K562 (cell line): ENCODE data around the gene UGT1A3.
"Not testable (repeated sequence)": the region's sequence is repeated elsewhere in the genome, so short reads cannot be mapped to it uniquely, and the experiment has no call there.

Source experiments
- CCAR2 ChIP-seq: fragments of 200-400 bp; formaldehyde crosslinking; IDR thresholded peaks from 2 replicates; pipeline ENCODE4 v1.6.1; 2017; ENCODE audit warnings: mild to moderate bottlenecking, low read depth, low read length
- GATA2 ChIP-seq: sonication (generic); formaldehyde crosslinking; IDR thresholded peaks from 2 replicates; pipeline ENCODE4 v1.4.0; 2020; ENCODE audit warnings: mild to moderate bottlenecking, missing genetic modification reagents
- NCOA6 ChIP-seq: fragments of 450-650 bp; IDR thresholded peaks from 2 replicates; pipeline ENCODE4 v1.6.1; 2017; ENCODE audit warnings: mild to moderate bottlenecking
- ZSCAN29 ChIP-seq: fragments of 450-650 bp; IDR thresholded peaks from 2 replicates; pipeline ENCODE4 v1.6.1; 2017
- TF ChIP-seq, protein P1 (sequence below), 3 experiments: IDR thresholded peaks in 2 of 3; conservative IDR thresholded peaks in 1 of 3; 2 replicates each; pipeline ENCODE4 v1.5.1; 2011 to 2012; ENCODE audit warnings: low read length in 3 of 3, mild to moderate bottlenecking in 3 of 3, control low read depth in 2 of 3, improper control_type of control experiment in 1 of 3, inconsistent platforms in 1 of 3, low read depth in 1 of 3, mixed read lengths in 1 of 3, moderate library complexity in 1 of 3; ENCODE audit not compliant: insufficient read depth in 2 of 3

DNA sequence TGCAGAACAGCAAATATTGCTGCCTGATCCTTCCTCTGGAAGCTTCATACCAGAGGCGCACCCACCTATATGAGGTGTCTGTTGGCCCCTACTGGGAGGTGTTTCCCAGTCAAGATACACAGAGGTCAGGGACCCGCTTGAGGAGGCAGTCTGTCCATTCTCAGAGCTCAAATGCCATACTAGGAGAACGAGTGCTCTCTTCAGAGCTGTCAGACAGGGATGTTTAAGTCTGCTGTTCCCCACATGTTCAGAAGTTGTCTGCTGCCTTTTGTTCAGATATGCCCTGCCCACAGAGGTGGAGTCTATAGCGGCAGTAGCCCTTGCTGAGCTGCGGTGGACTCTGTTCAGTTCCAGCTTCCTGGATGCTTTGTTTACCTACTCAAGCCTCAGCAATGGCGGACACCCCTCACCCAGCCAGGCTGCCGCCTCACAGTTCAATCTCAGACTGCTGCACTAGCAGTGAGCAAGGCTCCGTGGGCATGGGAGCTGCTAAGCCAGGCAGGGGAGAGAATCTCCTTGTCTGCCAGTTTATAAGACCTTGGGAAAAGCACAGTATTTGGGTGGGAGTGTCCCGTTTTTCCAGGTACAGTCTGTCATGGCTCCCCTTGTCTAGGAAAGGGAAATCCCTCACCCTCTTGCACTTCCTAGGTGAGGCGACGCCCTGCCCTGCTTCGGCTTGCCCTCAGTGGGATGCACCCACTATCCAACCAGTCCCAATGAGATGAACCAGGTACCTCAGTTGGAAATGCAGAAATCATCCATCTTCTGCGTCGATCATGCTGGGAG, 8.2 kb downstream of the UGT1A3 start:
- not testable (repeated sequence) for TF ChIP-seq ZSCAN29; GATA2 (CRISPR knock-in tag); NCOA6; CCAR2
- TF ChIP-seq, protein P1, sequence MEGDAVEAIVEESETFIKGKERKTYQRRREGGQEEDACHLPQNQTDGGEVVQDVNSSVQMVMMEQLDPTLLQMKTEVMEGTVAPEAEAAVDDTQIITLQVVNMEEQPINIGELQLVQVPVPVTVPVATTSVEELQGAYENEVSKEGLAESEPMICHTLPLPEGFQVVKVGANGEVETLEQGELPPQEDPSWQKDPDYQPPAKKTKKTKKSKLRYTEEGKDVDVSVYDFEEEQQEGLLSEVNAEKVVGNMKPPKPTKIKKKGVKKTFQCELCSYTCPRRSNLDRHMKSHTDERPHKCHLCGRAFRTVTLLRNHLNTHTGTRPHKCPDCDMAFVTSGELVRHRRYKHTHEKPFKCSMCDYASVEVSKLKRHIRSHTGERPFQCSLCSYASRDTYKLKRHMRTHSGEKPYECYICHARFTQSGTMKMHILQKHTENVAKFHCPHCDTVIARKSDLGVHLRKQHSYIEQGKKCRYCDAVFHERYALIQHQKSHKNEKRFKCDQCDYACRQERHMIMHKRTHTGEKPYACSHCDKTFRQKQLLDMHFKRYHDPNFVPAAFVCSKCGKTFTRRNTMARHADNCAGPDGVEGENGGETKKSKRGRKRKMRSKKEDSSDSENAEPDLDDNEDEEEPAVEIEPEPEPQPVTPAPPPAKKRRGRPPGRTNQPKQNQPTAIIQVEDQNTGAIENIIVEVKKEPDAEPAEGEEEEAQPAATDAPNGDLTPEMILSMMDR (IDR thresholded peaks at IDR 0.05 in 2 of 3, conservative IDR thresholded peaks at IDR 0.05 in 1 of 3; ENCODE audit: insufficient read depth in 2 of 3, low read depth in 1 of 3, low read length in 3 of 3): not testable (repeated sequence)
